ENCODE results near the gene ZC3HAV1.
"Not testable (repeated sequence)": the region's sequence is repeated elsewhere in the genome, so short reads cannot be mapped to it uniquely, and the experiment has no call there.

ZC3HAV1 gene

GRCh38 chr7:139112316-139112715, 2.8 kb upstream of the ZC3HAV1 start:
- no peak for ATAC-seq
- DNase-seq = no peak

DNA sequence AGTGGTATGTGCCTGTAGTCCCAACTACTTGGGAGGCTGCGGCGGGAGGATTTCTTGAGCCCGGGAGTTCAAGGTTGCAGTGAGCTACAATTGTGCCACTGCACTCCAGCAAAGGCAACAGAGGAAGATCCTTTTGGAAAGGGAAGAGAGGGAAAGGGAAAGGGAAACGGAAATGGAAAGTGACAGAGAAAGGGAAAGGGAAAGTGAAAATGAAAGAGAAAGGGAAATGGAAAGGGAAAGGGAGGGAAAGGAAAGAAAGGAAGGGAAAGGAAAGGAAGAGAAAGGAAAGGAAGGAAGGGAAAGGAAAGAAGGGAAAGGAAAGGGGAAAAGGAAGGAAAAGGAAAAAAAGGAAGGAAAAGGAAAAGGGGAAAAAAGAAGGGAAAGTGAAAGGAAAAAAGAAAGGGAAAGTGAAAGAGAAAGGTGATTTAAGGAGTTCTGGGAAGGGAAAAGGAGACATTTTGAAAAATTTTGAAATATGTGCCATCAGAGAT, 2.3 kb upstream of the ZC3HAV1 start:
- DNase-seq (no peak), ATAC-seq (no peak)

DNA sequence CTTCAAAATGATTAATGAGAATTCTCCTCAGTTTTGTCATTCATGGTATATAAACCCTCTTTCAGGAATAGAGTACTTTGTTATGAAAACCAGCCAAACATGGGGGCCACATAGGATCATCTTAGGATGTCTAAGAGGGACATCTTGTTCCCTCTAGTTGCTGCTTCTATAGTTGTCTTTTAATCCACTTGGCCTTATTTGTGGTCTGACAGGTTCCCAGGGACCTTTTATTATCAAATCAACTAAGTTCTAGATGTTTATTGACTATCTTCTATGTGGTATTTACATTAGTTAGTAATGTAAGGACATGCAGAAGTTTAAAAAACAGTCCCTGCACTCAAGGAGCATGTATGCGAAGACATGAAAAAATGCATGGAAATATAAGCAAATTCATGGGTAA, 1.6 kb upstream of the ZC3HAV1 start:
- ATAC-seq (no peak), DNase-seq (no peak)

DNA sequence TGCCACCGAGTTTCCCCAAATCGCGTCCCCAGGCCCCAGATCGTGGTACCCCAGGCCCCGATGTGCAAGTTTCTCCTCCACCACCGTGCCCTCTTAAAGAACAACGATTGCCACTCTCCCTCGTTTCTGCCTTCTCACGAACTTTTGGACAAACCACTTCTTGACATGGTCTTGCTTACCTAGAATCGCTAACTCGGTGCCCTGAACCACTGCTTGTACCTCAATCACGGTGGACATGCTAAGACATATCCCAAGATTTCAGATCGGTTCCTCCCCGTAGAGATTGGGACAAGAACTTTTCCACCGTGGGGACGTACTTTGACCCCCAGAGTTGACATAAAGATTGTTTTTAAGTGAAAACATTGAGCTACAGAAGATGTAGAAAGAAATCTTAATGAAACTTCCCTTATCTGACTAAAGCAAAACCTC, 477 bp upstream of the ZC3HAV1 start:
- ATAC-seq = peak; percentile 3

DNA sequence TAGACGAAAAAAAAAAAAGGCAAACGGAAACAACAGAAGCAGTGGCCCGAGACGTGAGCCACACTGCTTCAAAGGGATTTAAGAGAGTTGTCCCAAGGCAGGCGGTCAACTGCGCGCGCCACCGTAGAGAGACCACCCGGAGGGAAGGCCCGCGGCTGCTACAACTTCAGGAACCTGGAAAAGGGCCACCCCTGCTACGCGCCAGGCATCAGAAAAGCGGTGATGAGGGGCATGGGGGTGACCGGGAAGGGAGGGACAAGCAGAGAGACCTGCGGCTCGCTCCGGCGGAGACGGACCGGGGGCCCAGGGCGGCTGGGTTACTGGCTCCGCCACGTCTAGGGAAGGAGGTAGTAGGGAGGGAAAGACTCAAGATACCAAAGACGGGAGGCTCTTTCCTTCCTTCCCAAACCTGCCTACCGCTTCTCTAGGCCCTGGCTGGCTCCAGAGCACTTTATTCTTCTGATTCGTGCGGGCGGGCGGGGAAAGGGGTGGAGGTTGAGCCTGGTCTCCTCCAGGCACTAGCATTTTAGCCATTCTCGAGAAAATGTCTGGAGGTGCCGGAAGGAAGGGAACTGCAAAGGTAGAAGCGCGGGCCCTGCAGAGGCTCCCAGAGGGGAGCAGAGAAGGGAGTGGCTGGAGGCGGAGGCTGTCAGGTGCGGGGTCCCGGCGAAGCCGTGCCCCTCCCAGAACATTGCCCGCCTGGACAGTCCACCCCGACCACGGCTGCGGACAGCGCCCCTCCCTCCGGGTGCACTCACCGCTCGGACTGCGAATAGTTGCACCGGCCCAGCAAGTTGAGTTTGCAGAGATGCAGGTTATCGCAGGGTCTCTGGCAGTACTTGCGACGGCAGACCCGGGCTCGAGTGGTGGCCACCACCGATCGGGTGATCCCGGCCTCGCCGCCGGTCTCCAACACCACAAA, 993 bp downstream of the ZC3HAV1 start:
- peak; percentile 3 for ATAC-seq
- DNase-seq = peak; percentile 48

More for the DNA sequence above, 477 bp upstream of the ZC3HAV1 start:
- no peak for DNase-seq

DNA sequence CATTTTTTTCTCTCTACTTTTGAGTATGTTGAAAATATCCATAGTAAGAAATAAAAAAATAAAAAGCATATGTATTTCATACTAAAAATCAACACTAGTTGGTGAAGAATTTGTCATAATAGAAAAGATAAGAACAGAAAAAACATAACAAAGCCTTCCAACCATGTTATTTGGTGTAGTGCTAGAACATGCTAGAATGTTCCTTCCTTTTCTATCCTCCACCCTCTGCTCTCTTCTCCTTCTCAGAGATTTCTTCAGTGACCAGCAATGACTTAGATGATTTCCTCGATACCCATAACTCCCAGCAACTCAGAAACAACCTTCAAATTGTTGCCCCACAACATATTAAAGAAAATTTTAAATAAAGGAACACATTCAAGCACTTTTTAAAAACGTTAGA, 2.6 kb downstream of the ZC3HAV1 start:
- DNase-seq (no peak), ATAC-seq (no peak)

DNA sequence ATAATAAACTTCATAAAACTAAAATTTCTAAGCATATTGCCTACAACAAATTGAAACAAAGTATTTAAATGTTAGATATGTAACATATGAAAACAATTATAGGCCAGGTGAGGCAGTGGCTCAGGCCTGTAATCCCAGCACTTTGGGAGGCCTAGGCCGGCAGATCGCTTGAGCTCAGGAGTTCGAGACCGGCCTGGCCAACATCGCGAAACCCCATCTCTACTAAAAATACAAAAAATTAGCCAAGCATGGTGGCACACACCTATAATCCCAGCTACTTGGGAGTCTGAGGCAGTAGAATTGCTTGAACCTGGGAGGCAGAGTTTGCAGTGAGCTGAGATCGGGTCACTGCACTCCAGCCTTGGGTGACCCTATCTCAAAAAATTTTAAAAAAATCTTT, 3.3 kb downstream of the ZC3HAV1 start:
- DNase-seq, ATAC-seq: not testable (repeated sequence)

- no peak for ATAC-seq
- DNase-seq = no peak
Measured at GRCh38 chr7:139105484-139105883, 4.0 kb downstream of the ZC3HAV1 start.

DNA sequence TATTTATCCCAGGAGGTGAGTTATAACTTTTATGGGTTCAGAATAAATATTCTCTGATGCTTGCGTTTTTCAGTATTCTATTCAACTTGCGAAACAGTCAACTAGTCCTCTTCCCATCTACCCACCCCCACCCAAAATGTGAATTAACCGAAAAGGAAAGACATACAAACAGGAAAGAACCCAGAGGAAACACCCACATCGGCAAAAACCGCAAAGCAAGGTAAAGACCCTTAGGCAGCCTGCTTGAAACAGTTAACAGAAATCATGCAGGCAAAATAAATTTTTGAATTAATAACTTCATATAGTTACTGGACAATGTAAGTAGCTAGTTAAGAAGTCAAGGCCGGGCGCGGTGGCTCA, 5.4 kb downstream of the ZC3HAV1 start:
- DNase-seq = peak; percentile 58

DNA sequence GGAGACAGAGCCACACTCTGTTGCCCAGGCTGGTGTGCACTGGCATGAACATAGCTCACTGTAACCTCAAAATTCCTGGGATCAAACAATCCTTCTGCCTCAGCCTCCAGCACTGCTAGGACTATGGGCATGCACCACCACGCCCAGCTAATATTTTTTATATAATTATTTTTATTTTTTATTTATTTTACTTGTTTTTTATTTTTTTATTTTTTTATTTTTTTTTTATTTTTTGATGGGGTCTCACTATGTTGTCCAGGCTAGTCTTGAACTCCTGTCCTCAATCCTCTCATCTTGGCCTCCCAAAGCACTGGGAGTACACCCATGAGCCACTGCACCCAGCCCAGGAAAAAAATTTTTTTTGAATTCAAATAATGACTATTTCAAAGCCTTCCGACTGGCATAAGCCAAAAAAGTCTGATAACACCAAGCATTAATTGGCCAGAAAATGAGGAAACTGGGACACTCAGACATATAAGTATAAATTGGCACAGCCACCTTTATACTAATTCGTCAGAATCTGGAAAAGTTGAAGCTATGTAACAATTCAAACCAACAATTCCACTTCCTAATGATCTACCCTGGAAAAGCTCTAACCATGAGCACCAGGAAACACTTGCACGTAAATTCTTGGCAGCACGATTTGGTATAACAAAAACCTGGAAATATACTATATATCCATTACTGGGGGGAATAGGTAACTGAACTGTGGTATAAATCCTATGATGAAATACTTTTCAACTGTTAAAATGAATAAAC, 6.3 kb downstream of the ZC3HAV1 start:
- DNase-seq (no peak), ATAC-seq (no peak)

More for the DNA sequence above, 5.4 kb downstream of the ZC3HAV1 start:
- ATAC-seq = peak; percentile 5

DNA sequence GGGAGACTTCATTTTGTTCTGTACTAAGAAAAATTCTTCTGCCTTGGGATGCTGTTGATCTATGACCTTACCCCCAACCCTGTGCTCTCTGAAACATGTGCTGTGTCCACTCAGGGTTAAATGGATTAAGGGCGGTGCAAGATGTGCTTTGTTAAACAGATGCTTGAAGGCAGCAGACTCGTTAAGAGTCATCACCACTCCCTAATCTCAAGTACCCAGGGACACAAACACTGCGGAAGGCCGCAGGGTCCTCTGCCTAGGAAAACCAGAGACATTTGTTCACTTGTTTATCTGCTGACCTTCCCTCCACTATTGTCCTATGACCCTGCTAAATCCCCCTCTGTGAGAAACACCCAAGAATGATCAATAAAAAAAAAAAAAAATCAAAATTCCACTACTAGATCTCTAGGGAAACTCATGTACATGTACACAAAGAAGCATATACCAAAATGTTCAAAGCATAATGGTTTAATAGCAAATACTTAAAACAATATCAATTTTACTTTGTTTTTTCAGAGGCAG, 7.8 kb downstream of the ZC3HAV1 start:
- ATAC-seq, DNase-seq: not testable (repeated sequence)

DNA sequence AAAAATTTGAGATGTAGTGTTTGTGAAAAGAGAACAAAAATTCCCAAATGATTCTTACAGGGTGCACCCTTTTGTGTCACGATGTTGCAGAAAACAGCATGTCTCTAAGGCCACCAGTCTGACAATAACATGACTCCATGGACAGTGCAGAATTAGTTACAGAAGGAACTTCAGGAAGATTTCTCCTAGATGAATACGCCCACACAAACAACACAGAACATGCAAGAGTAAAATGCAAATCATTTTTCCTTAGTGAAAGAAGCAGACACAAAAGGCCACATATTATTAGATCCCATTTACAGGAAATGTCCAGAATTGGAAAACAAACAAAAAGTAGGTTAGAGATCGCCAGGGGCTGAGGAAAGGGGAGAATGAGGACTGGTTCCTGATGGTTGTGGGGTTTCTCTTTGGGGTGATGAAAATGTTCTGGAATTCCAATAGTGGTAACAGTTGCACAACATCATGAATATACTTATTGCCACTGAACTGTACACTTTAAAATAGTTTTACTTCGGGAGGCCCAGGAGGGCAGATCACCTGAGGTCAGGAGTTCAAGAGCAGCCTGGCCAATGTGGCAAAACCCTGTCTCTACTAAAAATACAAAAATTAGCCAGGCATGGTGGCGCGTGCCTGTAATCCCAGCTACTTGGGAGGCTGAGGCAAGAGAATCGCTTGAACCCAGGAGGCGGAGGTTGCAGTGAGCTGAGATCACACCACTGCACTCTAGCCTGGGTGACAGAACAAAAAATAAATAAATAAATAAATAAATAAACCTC, 10.2 kb downstream of the ZC3HAV1 start:
- ATAC-seq (no peak), DNase-seq (no peak)

DNA sequence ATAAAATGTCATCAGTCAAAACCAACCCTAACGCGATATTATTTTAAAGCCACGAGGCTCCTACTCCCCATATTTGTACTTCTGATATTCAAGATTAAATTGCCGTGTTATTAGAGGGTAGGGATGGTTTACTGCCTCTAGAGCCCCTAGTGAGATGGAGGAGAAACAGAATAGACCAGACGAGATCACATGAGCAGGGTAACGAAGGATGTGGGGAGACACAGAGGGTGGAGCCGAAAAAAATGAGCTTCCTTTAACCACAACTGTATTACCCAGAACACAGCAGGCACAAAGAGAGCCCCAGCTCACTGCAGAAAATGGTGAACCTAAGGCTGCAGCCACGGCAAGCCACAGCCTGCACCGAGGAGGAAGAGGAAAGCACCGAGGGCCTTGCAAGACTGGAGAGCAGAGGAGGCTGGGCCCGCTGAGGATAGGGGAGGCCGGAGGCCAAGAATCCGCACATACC, 14.3 kb downstream of the ZC3HAV1 start:
- DNase-seq (peak; percentile 67), ATAC-seq (peak; percentile 92)

DNA sequence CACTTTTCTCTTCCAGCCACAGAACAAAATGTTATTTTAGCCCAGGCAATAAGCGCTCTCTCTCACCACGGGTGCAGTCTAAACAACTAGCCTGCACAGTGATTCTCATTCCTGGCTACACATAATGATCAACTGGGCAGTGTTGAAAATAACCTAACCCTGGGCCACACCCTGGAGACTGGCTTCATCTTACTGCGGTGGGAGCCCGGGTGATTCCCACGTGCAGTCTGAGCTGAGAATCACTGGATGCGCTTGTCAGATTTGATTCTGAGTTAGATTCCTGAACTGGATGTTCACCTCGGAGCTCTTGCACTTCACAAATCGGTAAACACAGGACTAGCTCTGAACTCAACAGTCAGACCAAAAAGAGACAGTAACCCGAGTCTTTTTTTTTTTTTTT, 14.9 kb downstream of the ZC3HAV1 start:
- ATAC-seq = no peak
- no peak for DNase-seq

DNA sequence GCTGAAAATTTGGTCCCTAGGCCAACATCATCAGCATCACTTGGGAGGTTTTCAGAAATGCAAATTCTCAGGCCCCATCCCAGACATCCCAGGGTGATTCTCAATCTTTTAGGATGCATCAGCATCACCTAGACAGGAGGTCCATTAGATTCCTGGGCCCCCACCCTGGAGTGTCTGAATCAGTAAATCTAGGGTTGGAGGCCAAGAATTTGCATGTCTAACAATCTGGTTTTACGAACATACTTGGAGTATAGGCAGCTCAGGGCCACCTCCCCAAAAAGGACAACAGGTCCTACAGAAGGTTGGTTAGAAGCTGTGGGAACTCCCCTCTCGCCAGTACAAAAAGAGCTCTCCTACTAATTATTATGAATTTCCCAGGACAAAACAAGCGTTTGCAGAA, 15.5 kb downstream of the ZC3HAV1 start:
- DNase-seq = no peak
- ATAC-seq = no peak

- DNase-seq = peak; percentile 47
Measured at GRCh38 chr7:139093512-139093911, 16.0 kb downstream of the ZC3HAV1 start.

DNA sequence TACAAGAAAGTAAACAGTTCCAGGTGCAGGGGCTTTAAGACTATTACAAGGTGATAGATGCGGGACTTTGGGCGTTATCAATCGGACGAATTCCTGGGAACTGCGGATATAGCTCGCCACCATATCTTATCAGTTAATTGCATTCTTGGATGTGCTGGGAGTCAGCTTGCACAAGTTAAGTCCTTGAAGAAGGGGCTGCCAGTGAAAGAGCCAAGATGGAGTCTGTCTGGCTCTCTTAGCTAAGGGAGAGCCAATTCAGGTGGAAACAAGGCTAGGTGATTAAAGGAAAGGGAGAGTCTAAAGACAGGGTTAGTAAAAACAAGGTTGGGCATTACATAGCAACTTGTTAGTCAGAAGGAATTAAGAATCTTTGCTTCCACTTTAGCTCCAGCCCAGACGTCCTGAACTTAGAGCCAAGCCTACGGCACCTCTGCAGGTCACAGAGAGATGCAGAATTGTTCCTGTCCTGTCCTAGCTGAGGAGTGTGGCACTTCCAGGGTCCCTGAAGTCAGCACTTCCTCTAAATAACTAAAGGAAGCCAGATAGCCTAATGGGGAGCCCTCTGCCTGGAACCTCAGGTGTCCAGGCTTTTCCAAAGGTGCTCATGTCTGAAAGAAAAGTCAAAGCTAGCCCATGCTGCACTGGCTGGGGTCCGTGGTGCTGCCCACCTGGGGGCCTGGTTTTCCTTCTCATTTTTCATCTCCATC, 17.3 kb downstream of the ZC3HAV1 start:
- DNase-seq = no peak

More at GRCh38 chr7:139093512-139093911, 16.0 kb downstream of the ZC3HAV1 start:
- ATAC-seq = not testable (repeated sequence)

GRCh38 chr7:139091677-139091996, 17.9 kb downstream of the ZC3HAV1 start:
- ATAC-seq (no peak), DNase-seq (peak; percentile 4)

More for the DNA sequence above, 17.3 kb downstream of the ZC3HAV1 start:
- no peak for ATAC-seq

GRCh38 chr7:139089118-139089517, 20.4 kb downstream of the ZC3HAV1 start:
- ATAC-seq (no peak), DNase-seq (peak; percentile 1)

DNA sequence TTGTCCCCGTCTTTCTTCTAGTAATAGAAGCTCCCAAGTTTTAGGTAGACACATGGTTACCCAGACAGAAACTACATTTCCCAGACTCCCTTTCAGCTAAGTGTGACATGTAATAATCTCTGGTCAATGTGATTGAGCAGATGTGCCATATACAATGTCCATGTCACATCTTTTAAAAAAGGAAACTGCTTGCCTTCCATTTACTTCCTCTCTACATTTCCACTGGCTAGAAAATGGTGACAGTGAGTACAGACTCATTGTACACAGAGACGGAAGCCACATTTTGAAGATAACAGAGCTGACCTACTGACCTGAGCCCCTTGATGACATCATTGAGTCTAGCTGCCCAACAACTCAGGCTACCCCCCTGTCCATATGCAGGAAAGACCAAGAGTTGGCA, 21.3 kb downstream of the ZC3HAV1 start:
- ATAC-seq (no peak), DNase-seq (peak; percentile 2)

GRCh38 chr7:139087212-139087611, 22.3 kb downstream of the ZC3HAV1 start:
- ATAC-seq (no peak), DNase-seq (no peak)

All from stimulated activated naive CD8-positive, alpha-beta T cell treated with anti-CD3 and anti-CD28 coated beads, Interleukin-15, Interleukin-2, amounts not matched to agents 100 U/mL and 50 U/mL, for 24 hours (primary cell).